MCF 10A (cell line): ENCODE measurements around the gene PCIF1. TPM values are rescaled to one million over a fixed set of nuclear protein-coding genes. Genes with fewer than 3 reads are reported as not detected.

Experiments used
- BruUV-seq: library from RNA; stranded (reverse); fragments of 400-500 nt; replicated peaks from 2 replicates; lab custom pipeline; 2021; lab: Mats Ljungman, UMichigan
- CTCF ChIA-PET: fragments of 300-600 bp; sonication (Branson Sonifier 250); formaldehyde crosslinking; extraction: SDS; loops from one replicate; lab custom pipeline; 2021; ENCODE audit warnings: antibody characterized with exemption, inconsistent platforms; lab: Yijun Ruan, JAX
- POLR2A ChIA-PET: fragments of 300-600, 350-650 bp; sonication (Branson Sonifier 250); formaldehyde crosslinking; extraction: SDS; loops from one replicate; lab custom pipeline; 2020; ENCODE audit warnings: antibody characterized with exemption, inconsistent platforms; lab: Yijun Ruan, JAX
- DNase-seq: peaks from one replicate; pipeline ENCODE4 v3.0.0-alpha.2; 2018; ENCODE audit not compliant: unreplicated experiment
- H3K27ac Mint-ChIP-seq: one replicate; pipeline ENCODE4 v1.8.0; 2022; ENCODE audit warnings: mild to moderate bottlenecking, low read depth, mixed read lengths; ENCODE audit not compliant: unreplicated experiment
- H3K27me3 Mint-ChIP-seq: one replicate; pipeline ENCODE4 v1.8.0; 2022; ENCODE audit warnings: mixed read lengths; ENCODE audit not compliant: insufficient read depth, unreplicated experiment
- H3K36me3 Mint-ChIP-seq: one replicate; pipeline ENCODE4 v1.8.0; 2022; ENCODE audit warnings: mild to moderate bottlenecking, moderate library complexity, mixed read lengths; ENCODE audit not compliant: insufficient read depth, unreplicated experiment
- H3K4me1 Mint-ChIP-seq: one replicate; pipeline ENCODE4 v1.8.0; 2022; ENCODE audit warnings: mixed read lengths; ENCODE audit not compliant: insufficient read depth, unreplicated experiment
- H3K4me3 Mint-ChIP-seq: one replicate; pipeline ENCODE4 v1.8.0; 2022; ENCODE audit warnings: mild to moderate bottlenecking, moderate library complexity, mixed read lengths; ENCODE audit not compliant: unreplicated experiment
- H3K9me3 Mint-ChIP-seq: one replicate; pipeline ENCODE4 v1.8.0; 2022; ENCODE audit warnings: mixed read lengths; ENCODE audit not compliant: unreplicated experiment
- CTCF ChIP-seq: fragments of 200-600 bp; IDR thresholded peaks from one replicate; pipeline ENCODE4 v1.8.0; 2022; ENCODE audit warnings: antibody characterized with exemption, mild to moderate bottlenecking; ENCODE audit not compliant: unreplicated experiment
- intact Hi-C: fragments of 100-400 bp; cut with micrococcal nuclease; formaldehyde crosslinking; loops from 2 replicates; pipeline ENCODE4 v1.14.1; 2022
- total RNA-seq: library from RNA; stranded (reverse); gene quantifications from 2 replicates; pipeline ENCODE4 v1.2.3, GENCODE V29; 2022

PCIF1 gene
- total RNA-seq, 1 experiment from 2014 or later, result 20.5 TPM

GRCh38 chr20:45971425-45971674 lies 36.9 kb downstream of the PCIF1 start:
- intact Hi-C loops, result loop anchor here (1.0 kb wide), 1 partner anchor 114 kb away; no protein-coding TSS in a partner anchor
- TF ChIP-seq CTCF, result no peak
- Mint-ChIP-seq H3K27me3 (no peaks in the 10 kb centered on the region), H3K36me3 (peaks cover 35% of the 10 kb centered on the region), H3K9me3 (no peaks in the 10 kb centered on the region), H3K27ac (peak overlapping the region; percentile 100), H3K4me1 (peaks cover 25% of the 10 kb centered on the region), H3K4me3 (peak overlapping the region; percentile 71)
- DNase-seq, result no peak
- BruUV-seq, result no TSS peak
- ChIA-PET POLR2A (interaction anchor here (0.7 to 6.0 kb wide), 20 partner anchors 11 to 393 kb away, joined by 3 to 123 read pairs (median 14); partner anchors contain the start of genes ACOT8, CTSA, NCOA5 and NEURL2), CTCF (interaction anchor here (0.5 to 13.5 kb wide), 15 partner anchors 11 to 407 kb away, joined by 3 to 200 read pairs (median 29); partner anchors contain the start of gene ZSWIM1)

DNA sequence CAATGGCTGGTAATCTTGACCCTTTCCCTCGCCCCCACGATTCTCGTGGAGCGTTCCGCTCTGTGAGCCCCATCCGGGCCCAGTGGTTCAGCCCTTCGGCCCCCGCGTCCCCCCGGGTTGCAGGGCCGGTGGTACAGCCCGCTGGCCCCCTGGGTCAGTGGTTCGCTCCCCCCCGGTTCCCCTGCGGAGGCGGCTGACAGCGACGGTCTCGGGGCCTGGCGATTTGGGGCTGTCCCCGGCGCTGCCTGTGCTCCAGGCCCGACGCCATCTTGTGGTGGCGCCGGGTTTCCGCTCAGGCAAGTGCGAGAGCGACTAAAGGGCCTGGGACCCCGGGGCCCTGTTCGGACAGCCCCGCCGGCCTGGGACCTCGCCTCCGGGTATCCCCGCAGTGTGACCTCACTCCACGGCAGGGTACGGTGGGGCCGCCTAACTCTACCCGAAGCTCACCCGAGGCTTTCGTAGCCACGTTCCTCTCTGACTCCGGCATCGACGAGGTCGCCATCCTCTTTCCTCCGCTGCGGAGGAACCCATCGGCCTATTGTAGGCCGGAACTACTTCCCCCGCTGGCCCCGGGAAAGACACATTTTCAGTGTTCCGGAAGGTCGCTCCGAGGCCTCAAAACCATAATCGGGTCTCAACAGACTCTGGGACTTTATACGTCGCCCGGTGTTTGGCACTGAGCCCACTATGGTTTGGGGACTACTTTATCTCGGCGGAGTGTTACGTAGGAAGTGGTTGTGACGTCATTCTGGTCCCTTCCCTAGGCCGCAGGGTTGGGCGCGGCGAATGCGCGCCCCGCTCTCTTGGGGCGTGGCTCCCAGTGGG lies 37.4 kb downstream of the PCIF1 start, which contains the start of gene ZNF335:
TSS of gene ZNF335 (minus strand) at position 529 of the 825 bp plus-strand sequence. CDS start 793 bp downstream, outside the sequence.
- peak; percentile 92 for DNase-seq
- H3K9me3 Mint-ChIP-seq, result no peaks in the 10 kb centered on the region
- peak within 1 kb of the TSS; percentile 71 for H3K4me3 Mint-ChIP-seq
- no peak for TF ChIP-seq CTCF
- peaks cover 30% of the 10 kb centered on the region for H3K36me3 Mint-ChIP-seq
- intact Hi-C loops, result loop anchor here (1.0 kb wide), 2 partner anchors 21 to 113 kb away; no protein-coding TSS in a partner anchor
- TSS peak; percentile 85 for BruUV-seq
- H3K4me1 Mint-ChIP-seq, result peaks cover 25% of the 10 kb centered on the region
- peak within 1 kb of the TSS; percentile 100 for H3K27ac Mint-ChIP-seq
- CTCF ChIA-PET, result interaction anchor here (0.5 to 13.5 kb wide), 16 partner anchors 10 to 631 kb away, joined by 3 to 200 read pairs (median 22); no protein-coding TSS in a partner anchor
- POLR2A ChIA-PET, result interaction anchor here (0.7 to 6.0 kb wide), 28 partner anchors 10 to 393 kb away, joined by 3 to 123 read pairs (median 8); partner anchors contain the start of genes ACOT8, CTSA, DNTTIP1 and NCOA5
- no peaks in the 10 kb centered on the region for H3K27me3 Mint-ChIP-seq

GRCh38 chr20:45972500-45973183 lies 38.2 kb downstream of the PCIF1 start:
- peak overlapping the region; percentile 100 for H3K27ac Mint-ChIP-seq
- H3K4me3 Mint-ChIP-seq, result peak overlapping the region; percentile 71
- no peaks in the 10 kb centered on the region for H3K9me3 Mint-ChIP-seq
- DNase-seq, result peak; percentile 97
- intact Hi-C loops, result loop anchor here (1.0 kb wide), 1 partner anchor 21 kb away; no protein-coding TSS in a partner anchor
- H3K36me3 Mint-ChIP-seq, result peaks cover 23% of the 10 kb centered on the region
- peaks cover 25% of the 10 kb centered on the region for H3K4me1 Mint-ChIP-seq
- POLR2A ChIA-PET, result interaction anchor here (0.7 to 6.0 kb wide), 29 partner anchors 10 to 1529 kb away, joined by 3 to 123 read pairs (median 6); partner anchors contain the start of genes ACOT8, CTSA, DNTTIP1 and NCOA5
- CTCF ChIA-PET, result interaction anchor here (0.5 to 13.5 kb wide), 11 partner anchors 9 to 1374 kb away, joined by 3 to 200 read pairs (median 3); no protein-coding TSS in a partner anchor
- TF ChIP-seq CTCF, result no peak
- BruUV-seq, result no TSS peak
- no peaks in the 10 kb centered on the region for H3K27me3 Mint-ChIP-seq
